CD14-positive monocyte (primary cell): ENCODE data around the gene ABO. TPM values are rescaled to one million over a fixed set of nuclear protein-coding genes. Genes with fewer than 3 reads are reported as not detected.

ENCODE experiments used
- DNase-seq, 3 donors: peaks; one replicate each; pipeline ENCODE4 v3.0.0-alpha.2; 2011 to 2022
- H2AFZ ChIP-seq: 2 replicates; pipeline ENCODE4 v1.6.0; 2012; ENCODE audit warnings: mild to moderate bottlenecking, low read depth, low read length, inconsistent platforms; ENCODE audit not compliant: insufficient read depth, poor library complexity, severe bottlenecking
- H3K27ac ChIP-seq, 2 donors: 1 replicate in 1 of 2; 2 replicates in 1 of 2; pipeline ENCODE4 v1.5.1; 2012 to 2013; ENCODE audit warnings: low read length in 2 of 2, control low read depth in 1 of 2, inconsistent platforms in 1 of 2, low read depth in 1 of 2, mild to moderate bottlenecking in 1 of 2
- H3K27me3 ChIP-seq, 2 donors: one replicate each; pipeline versions ENCODE4 v1.6.0 to v1.6.1; 2011 to 2013; ENCODE audit warnings: low read length in 2 of 2; ENCODE audit not compliant: control insufficient read depth in 2 of 2, insufficient read depth in 2 of 2
- H3K36me3 ChIP-seq, 2 donors: replicated peaks in 1 of 2; 1 replicate in 1 of 2; 2 replicates in 1 of 2; pipeline versions ENCODE4 v1.5.1 to v1.6.1; 2012 to 2013; ENCODE audit warnings: low read length in 2 of 2, control low read depth in 1 of 2, inconsistent platforms in 1 of 2, mild to moderate bottlenecking in 1 of 2; ENCODE audit not compliant: insufficient read depth in 2 of 2, control insufficient read depth in 1 of 2
- H3K4me1 ChIP-seq, 2 donors: 1 replicate in 1 of 2; 2 replicates in 1 of 2; pipeline versions ENCODE4 v1.5.1 to v1.6.1; 2012 to 2013; ENCODE audit warnings: low read length in 2 of 2, control low read depth in 1 of 2, inconsistent platforms in 1 of 2, mild to moderate bottlenecking in 1 of 2, moderate library complexity in 1 of 2; ENCODE audit not compliant: insufficient read depth in 2 of 2, control insufficient read depth in 1 of 2
- H3K4me2 ChIP-seq: replicated peaks from 2 replicates; pipeline ENCODE3; 2012; ENCODE audit warnings: low read length, moderate library complexity, mild to moderate bottlenecking; ENCODE audit not compliant: poor library complexity, severe bottlenecking; ENCODE audit errors: extremely low read depth
- H3K4me3 ChIP-seq, 3 experiments: fragments of 200-600 bp in 1 of 3; sonication (generic) in 1 of 3; replicated peaks in 1 of 3; 1 replicate in 2 of 3; 2 replicates in 1 of 3; pipeline ENCODE4 v1.5.1; 2011 to 2013; ENCODE audit warnings: low read length in 3 of 3, mild to moderate bottlenecking in 3 of 3, control low read depth in 2 of 3, low read depth in 2 of 3, inconsistent platforms in 1 of 3, moderate library complexity in 1 of 3
- H3K79me2 ChIP-seq: 2 replicates; pipeline ENCODE4 v1.6.0; 2012; ENCODE audit warnings: mild to moderate bottlenecking, control low read depth, inconsistent platforms, low read length, moderate library complexity; ENCODE audit not compliant: insufficient read depth
- H3K9ac ChIP-seq: 2 replicates; pipeline ENCODE4 v1.6.0; 2017; ENCODE audit warnings: low read length, mild to moderate bottlenecking; ENCODE audit not compliant: insufficient read depth, poor library complexity, severe bottlenecking
- H3K9me3 ChIP-seq, 2 donors: replicated peaks in 1 of 2; 1 replicate in 1 of 2; 2 replicates in 1 of 2; pipeline versions ENCODE4 v1.5.1 to v1.6.1; 2012 to 2013; ENCODE audit warnings: low read length in 2 of 2, control low read depth in 1 of 2; ENCODE audit not compliant: control insufficient read depth in 1 of 2, insufficient read depth in 1 of 2
- H4K20me1 ChIP-seq: 2 replicates; pipeline ENCODE4 v1.6.0; 2012; ENCODE audit warnings: mild to moderate bottlenecking, low read length, control low read depth, moderate library complexity; ENCODE audit not compliant: insufficient read depth
- H3K27ac Mint-ChIP-seq, 7 donors: one replicate each; pipeline ENCODE4 v1.8.0; 2020; ENCODE audit warnings: mild to moderate bottlenecking in 7 of 7, mixed read lengths in 7 of 7, moderate library complexity in 6 of 7, inconsistent platforms in 2 of 7
- H3K27me3 Mint-ChIP-seq, 3 donors: one replicate each; pipeline ENCODE4 v1.8.0; 2021 to 2022; ENCODE audit warnings: low read depth in 3 of 3, mild to moderate bottlenecking in 3 of 3, mixed read lengths in 3 of 3, moderate library complexity in 3 of 3, inconsistent platforms in 1 of 3
- H3K36me3 Mint-ChIP-seq, 2 donors: one replicate each; pipeline ENCODE4 v1.8.0; 2020; ENCODE audit warnings: mixed read lengths in 2 of 2, inconsistent platforms in 1 of 2, mild to moderate bottlenecking in 1 of 2
- H3K4me1 Mint-ChIP-seq: one replicate; pipeline ENCODE4 v1.8.0; 2020; ENCODE audit warnings: mild to moderate bottlenecking, mixed read lengths
- H3K4me3 Mint-ChIP-seq, 2 donors: one replicate each; pipeline ENCODE4 v1.8.0; 2020; ENCODE audit warnings: mild to moderate bottlenecking in 2 of 2, mixed read lengths in 2 of 2, moderate library complexity in 1 of 2
- H3K9me3 Mint-ChIP-seq, 7 donors: one replicate each; pipeline ENCODE4 v1.8.0; 2020 to 2022; ENCODE audit warnings: mixed read lengths in 7 of 7, mild to moderate bottlenecking in 6 of 7, moderate library complexity in 6 of 7, inconsistent platforms in 2 of 7
- CTCF ChIP-seq: fragments of 200-600 bp; IDR thresholded peaks from one replicate; pipeline ENCODE4 v1.8.0; 2022; ENCODE audit warnings: antibody characterized with exemption, mild to moderate bottlenecking
- WGBS: methylation state at CpG from one replicate; pipeline ENCODE4 v1.1.5; 2013; ENCODE audit warnings: missing lambda C conversion rate; ENCODE audit not compliant: insufficient coverage; 5-methylcytosine and 5-hydroxymethylcytosine counted together
- intact Hi-C, 2 donors: fragments of 100-400 bp; cut with micrococcal nuclease; formaldehyde crosslinking; loops; one replicate each; pipeline versions ENCODE4 v1.15.0 to v1.15.1; 2023
- polyA plus RNA-seq, 3 donors: library from polyadenylated mRNA; depleted of rRNA in 1 of 3; unstranded in 2 of 3; stranded (reverse) in 1 of 3; fragments of 300-500 nt in 2 of 3; fragments of >200 nt in 1 of 3; fragmentation: Illumina TruSeq in 2 of 3; gene quantifications; 1 replicate in 2 of 3; 2 replicates in 1 of 3; pipeline ENCODE4 v1.2.3, GENCODE V29; 2012 to 2021

The ABO gene
- polyA plus RNA-seq, 3 donors: 0.50 to 2.1 TPM; not detected in 1

GRCh38 chr9:133246991-133247390, 28.0 kb downstream of the ABO start:
- Histone ChIP-seq H3K4me3 (no peak overlapping the region), H3K9ac (no peak overlapping the region)
- no peaks in the 10 kb centered on the region for H3K4me1 Mint-ChIP-seq

DNA sequence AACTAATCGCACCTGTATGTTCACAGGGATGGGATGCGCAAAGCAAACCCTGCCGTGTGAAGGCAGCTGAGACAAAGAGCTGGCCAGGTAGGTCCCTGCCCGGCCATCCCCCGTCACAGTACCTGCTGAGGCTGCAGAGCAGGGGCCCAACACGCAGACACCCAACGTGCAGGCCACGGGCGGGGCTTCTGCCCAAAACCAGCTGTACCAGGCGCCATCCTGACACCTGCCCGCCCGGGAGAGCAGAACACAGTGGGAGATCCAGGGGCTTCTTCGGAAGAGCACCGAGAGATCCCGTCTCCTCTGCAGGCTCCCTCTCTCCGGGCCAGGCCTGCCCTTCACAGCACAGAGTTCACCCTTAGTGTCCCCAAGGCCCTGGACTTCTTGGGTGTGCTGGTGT, 28.4 kb downstream of the ABO start:
- H3K4me1 ChIP-seq: no peaks in the 10 kb centered on the region
- Mint-ChIP-seq H3K9me3 (no peaks in the 10 kb centered on the region), H3K27me3 (peaks cover 2 to 8% (median 5%) of the 10 kb centered on the region in 3 donors), H3K36me3 (no peaks in the 10 kb centered on the region), H3K4me3 (no peak overlapping the region), H3K4me1 (no peaks in the 10 kb centered on the region), H3K27ac (no peak overlapping the region)
- intact Hi-C loops: no loop called here
- no peak overlapping the region for H3K4me3 ChIP-seq
- TF ChIP-seq CTCF: no peak
- H2AFZ ChIP-seq: no peak overlapping the region
- H3K4me2 ChIP-seq: no peak overlapping the region
- 99% methylated on average over 16 of the region's 16 CpGs for WGBS
- H3K9me3 ChIP-seq: no peaks in the 10 kb centered on the region
- H3K27ac ChIP-seq: no peak overlapping the region
- H3K27me3 ChIP-seq: peaks cover 0 to 3% of the 10 kb centered on the region in 2 donors
- no peaks in the 10 kb centered on the region for H4K20me1 ChIP-seq
- no peak for DNase-seq
- no peaks in the 10 kb centered on the region for H3K79me2 ChIP-seq
- H3K9ac ChIP-seq: no peak overlapping the region
- H3K36me3 ChIP-seq: no peaks in the 10 kb centered on the region

More at GRCh38 chr9:133246991-133247390, 28.0 kb downstream of the ABO start:
- Histone ChIP-seq H3K27ac (no peak overlapping the region), H3K36me3 (no peaks in the 10 kb centered on the region), H3K4me2 (no peak overlapping the region), H3K79me2 (no peaks in the 10 kb centered on the region), H3K4me1 (peaks cover 0 to 4% of the 10 kb centered on the region in 2 donors), H3K27me3 (peaks cover 0 to 3% of the 10 kb centered on the region in 2 donors), H2AFZ (no peak overlapping the region), H3K9me3 (no peaks in the 10 kb centered on the region), H4K20me1 (no peaks in the 10 kb centered on the region)
- H3K27me3 Mint-ChIP-seq: peaks cover 2 to 8% (median 3%) of the 10 kb centered on the region in 3 donors
- H3K9me3 Mint-ChIP-seq: no peaks in the 10 kb centered on the region
- no peak for DNase-seq
- no peak overlapping the region for H3K27ac Mint-ChIP-seq
- 93% methylated on average over 3 of the region's 6 CpGs for WGBS
- H3K4me3 Mint-ChIP-seq: no peak overlapping the region
- no peaks in the 10 kb centered on the region for H3K36me3 Mint-ChIP-seq
- no peak for TF ChIP-seq CTCF
- intact Hi-C loops: no loop called here
